ENCODE measurements around the gene PLCD3.

DNA sequence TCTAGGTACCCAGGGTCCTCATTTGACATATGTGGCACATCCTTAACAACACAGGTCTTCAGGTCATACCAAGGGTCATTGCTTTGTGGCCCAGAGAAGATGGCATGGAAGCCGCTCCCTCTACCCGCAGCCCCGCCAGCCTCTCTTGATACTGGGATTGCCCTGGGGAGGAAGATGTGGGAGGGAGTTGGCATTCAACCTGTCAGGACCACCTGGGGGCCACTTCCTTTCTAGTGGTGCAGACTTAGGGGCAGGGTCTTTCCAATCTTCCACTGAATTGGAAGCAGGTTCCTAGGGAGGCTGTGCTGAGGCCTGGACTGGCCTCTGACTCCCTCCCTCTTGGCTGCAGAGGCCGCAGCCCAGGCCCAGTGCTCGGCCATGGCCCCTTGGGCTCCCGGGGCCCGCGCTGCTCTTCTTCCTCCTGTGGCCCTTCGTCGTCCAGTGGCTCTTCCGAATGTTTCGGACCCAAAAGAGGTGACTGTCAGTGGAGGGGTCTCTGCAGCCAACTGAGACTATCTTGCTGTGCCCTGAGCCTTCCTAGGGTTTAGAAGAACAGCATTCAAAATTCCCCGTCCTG is 10.9 kb upstream of the PLCD3 start:
- TF ChIP-seq, protein P1, sequence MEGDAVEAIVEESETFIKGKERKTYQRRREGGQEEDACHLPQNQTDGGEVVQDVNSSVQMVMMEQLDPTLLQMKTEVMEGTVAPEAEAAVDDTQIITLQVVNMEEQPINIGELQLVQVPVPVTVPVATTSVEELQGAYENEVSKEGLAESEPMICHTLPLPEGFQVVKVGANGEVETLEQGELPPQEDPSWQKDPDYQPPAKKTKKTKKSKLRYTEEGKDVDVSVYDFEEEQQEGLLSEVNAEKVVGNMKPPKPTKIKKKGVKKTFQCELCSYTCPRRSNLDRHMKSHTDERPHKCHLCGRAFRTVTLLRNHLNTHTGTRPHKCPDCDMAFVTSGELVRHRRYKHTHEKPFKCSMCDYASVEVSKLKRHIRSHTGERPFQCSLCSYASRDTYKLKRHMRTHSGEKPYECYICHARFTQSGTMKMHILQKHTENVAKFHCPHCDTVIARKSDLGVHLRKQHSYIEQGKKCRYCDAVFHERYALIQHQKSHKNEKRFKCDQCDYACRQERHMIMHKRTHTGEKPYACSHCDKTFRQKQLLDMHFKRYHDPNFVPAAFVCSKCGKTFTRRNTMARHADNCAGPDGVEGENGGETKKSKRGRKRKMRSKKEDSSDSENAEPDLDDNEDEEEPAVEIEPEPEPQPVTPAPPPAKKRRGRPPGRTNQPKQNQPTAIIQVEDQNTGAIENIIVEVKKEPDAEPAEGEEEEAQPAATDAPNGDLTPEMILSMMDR (IDR thresholded peaks at IDR 0.05; ENCODE audit: low read depth, low read length), result no peak
- no peak for TF ChIP-seq EZH2phosphoT487 (IDR thresholded peaks at IDR 0.05; ENCODE audit: low read depth)

Measured in OCI-LY3 (cell line).